ENCODE measurements around the gene ZDHHC17. TPM values are rescaled to one million over a fixed set of nuclear protein-coding genes. Genes with fewer than 3 reads are reported as not detected.

ZDHHC17 gene
- total and polyA plus RNA-seq, 2 of the 13 experiments (the other 11 are each of a cell fraction or from before 2014, with no cell fraction given), result 36.7 to 38.5 TPM

DNA sequence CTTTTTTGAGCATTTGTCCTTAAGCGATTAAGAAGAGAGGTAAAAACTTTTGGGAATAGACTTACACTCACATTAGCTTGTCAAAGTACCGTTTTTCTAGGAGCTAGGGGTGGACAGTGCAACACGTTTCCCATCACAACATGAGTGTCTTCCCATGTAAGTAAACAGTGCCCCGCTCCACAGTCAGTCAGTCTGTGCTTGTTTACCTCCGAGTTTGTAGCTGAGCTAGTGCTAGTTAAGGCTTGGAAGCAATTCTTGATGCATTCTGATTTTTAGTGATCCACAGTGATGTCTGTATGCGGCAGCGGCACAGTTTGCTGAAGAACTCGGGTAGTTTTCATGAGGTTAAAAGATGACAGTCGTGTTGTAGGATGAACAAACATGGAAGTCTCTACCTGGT, 941 bp downstream of the ZDHHC17 start:
- peak overlapping the region; percentile 74 to 90 (median 79) for H3K4me3 ChIP-seq (replicated peaks in 1 of 3; ENCODE audit: insufficient read depth in 1 of 3, low read depth in 2 of 3, low read length in 3 of 3)
- 0 out of 2 replicates have a peak, but pooled peaks have one; percentile 43 for TF ChIP-seq ZNF816 (CRISPR knock-in tag; IDR thresholded peaks at IDR 0.05; ENCODE audit: borderline replicate concordance)
- peak; percentile 65 for TF ChIP-seq FOXA3 (CRISPR knock-in tag; IDR thresholded peaks at IDR 0.05)
- TF ChIP-seq FOXA1 (IDR thresholded peaks at IDR 0.05), result no peak
- peak; percentile 72 for TF ChIP-seq FOXA1 (CRISPR knock-in tag; IDR thresholded peaks at IDR 0.05)
- no peak for TF ChIP-seq NFATC3 (CRISPR knock-in tag; IDR thresholded peaks at IDR 0.05)
- TF ChIP-seq, protein P1, sequence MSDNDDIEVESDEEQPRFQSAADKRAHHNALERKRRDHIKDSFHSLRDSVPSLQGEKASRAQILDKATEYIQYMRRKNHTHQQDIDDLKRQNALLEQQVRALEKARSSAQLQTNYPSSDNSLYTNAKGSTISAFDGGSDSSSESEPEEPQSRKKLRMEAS (IDR thresholded peaks at IDR 0.05), result no peak
- TF ChIP-seq NAIF1 (CRISPR knock-in tag; IDR thresholded peaks at IDR 0.05; ENCODE audit: borderline replicate concordance), result 0 out of 2 replicates have a peak, but pooled peaks have one; percentile 3
- 0 out of 2 replicates have a peak, but pooled peaks have one; percentile 2 for TF ChIP-seq KDM5A (IDR thresholded peaks at IDR 0.05; ENCODE audit: borderline replicate concordance, low read length)
- TSS peak; percentile 66 for BruUV-seq (replicated peaks)
- ATAC-seq, result peak; percentile 6; the same call in 1 of the 3 replicates
- peak overlapping the region; percentile 90 for H3K27ac ChIP-seq (ENCODE audit: extremely low read length, insufficient read depth, low read length)
- H3K27me3 ChIP-seq (ENCODE audit: control insufficient read depth in 1 of 2, insufficient read depth in 2 of 2, low read length in 2 of 2), result no peaks in the 10 kb centered on the region; a peak in 1 of 5 replicates
- FAIRE-seq, result no peak
- peaks cover 53% of the 10 kb centered on the region for H3K79me2 ChIP-seq (ENCODE audit: insufficient read depth, low read length)
- ChIA-PET CTCF (ENCODE audit: low intra/inter-chr PET ratio, low total read pairs) (no interaction called here), POLR2A (no interaction called here)
- H3K36me3 ChIP-seq (replicated peaks in 1 of 2; ENCODE audit: control insufficient read depth in 1 of 2, insufficient read depth in 2 of 2, low read length in 2 of 2), result no peaks in the 10 kb centered on the region
- no peak overlapping the region for H2AFZ ChIP-seq (ENCODE audit: low read length)
- DNase-seq (ENCODE audit: low spot score), result peak; percentile 4
- 4% methylated on average over 9 of the region's 9 CpGs for WGBS (ENCODE audit: low lambda C conversion rate)
- H3K4me1 ChIP-seq (ENCODE audit: insufficient read depth, low read length), result peaks cover 45% of the 10 kb centered on the region
- peak overlapping the region; percentile 79 for H3K4me2 ChIP-seq (ENCODE audit: low read depth, low read length)
- in situ Hi-C loops (cut with HindIII; ENCODE audit: extremely low pct_ligation_motif_present, low pct_unique_long_range_greater_than_20kb), result no loop called here
- H3K9ac ChIP-seq (ENCODE audit: insufficient read depth, low read depth, low read length), result peak overlapping the region; percentile 87
- intact Hi-C loops (cut with micrococcal nuclease; ENCODE audit: unreplicated experiment), result loop anchor here (1.0 to 5.0 kb wide), 2 partner anchors 144 to 203 kb away; no protein-coding TSS in a partner anchor
- H3K9me3 ChIP-seq (ENCODE audit: low read length), result no peaks in the 10 kb centered on the region
- peaks cover 18% of the 10 kb centered on the region for H4K20me1 ChIP-seq (ENCODE audit: insufficient read depth, low read length)

DNA sequence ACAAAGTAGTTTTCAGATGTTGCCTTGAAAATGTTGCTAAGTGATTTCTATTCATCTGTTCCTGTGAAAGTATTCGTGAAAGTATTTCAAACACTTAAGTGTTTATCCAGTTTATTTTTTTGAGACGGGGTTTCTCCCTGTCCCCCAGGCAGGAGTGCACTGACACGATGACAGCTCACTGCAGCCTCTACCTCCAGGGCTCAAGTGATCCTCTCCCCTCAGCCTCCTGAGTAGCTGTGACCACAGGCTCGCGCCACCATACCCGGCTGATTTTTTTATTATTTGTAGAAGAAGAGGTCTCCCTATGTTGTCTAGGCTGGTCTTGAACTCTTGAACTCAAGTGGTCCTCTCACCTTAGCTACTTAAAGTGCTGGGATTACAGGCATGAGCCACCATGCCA, 1.7 kb downstream of the ZDHHC17 start:
- H3K27ac ChIP-seq (ENCODE audit: extremely low read length, insufficient read depth, low read length), result no peak overlapping the region
- no peaks in the 10 kb centered on the region for H3K9me3 ChIP-seq (ENCODE audit: low read length)
- H3K4me1 ChIP-seq (ENCODE audit: insufficient read depth, low read length), result peaks cover 45% of the 10 kb centered on the region
- ChIA-PET POLR2A (no interaction called here), CTCF (ENCODE audit: low intra/inter-chr PET ratio, low total read pairs) (no interaction called here)
- FAIRE-seq, result no peak
- no peak for DNase-seq (ENCODE audit: low spot score)
- H3K4me3 ChIP-seq (replicated peaks in 1 of 3; ENCODE audit: insufficient read depth in 1 of 3, low read depth in 2 of 3, low read length in 3 of 3), result peak overlapping the region; percentile 74 to 90 (median 79)
- no peak for ATAC-seq
- no peaks in the 10 kb centered on the region for H3K36me3 ChIP-seq (replicated peaks in 1 of 2; ENCODE audit: control insufficient read depth in 1 of 2, insufficient read depth in 2 of 2, low read length in 2 of 2)
- H2AFZ ChIP-seq (ENCODE audit: low read length), result no peak overlapping the region
- BruUV-seq (replicated peaks), result no TSS peak
- peak overlapping the region; percentile 79 for H3K4me2 ChIP-seq (ENCODE audit: low read depth, low read length)
- no peaks in the 10 kb centered on the region; a peak in 1 of 5 replicates for H3K27me3 ChIP-seq (ENCODE audit: control insufficient read depth in 1 of 2, insufficient read depth in 2 of 2, low read length in 2 of 2)
- WGBS (ENCODE audit: low lambda C conversion rate), result 78% methylated on average over 6 of the region's 6 CpGs
- intact Hi-C loops (cut with micrococcal nuclease; ENCODE audit: unreplicated experiment), result no loop called here
- peak overlapping the region; percentile 87 for H3K9ac ChIP-seq (ENCODE audit: insufficient read depth, low read depth, low read length)
- TF ChIP-seq ZFY (CRISPR knock-in tag; IDR thresholded peaks at IDR 0.05) (no peak), FOXA3 (CRISPR knock-in tag; IDR thresholded peaks at IDR 0.05) (no peak), ZNF781 (CRISPR knock-in tag; IDR thresholded peaks at IDR 0.05; ENCODE audit: borderline replicate concordance, not compliant biosample characterization) (no peak)
- TF ChIP-seq, protein P2, sequence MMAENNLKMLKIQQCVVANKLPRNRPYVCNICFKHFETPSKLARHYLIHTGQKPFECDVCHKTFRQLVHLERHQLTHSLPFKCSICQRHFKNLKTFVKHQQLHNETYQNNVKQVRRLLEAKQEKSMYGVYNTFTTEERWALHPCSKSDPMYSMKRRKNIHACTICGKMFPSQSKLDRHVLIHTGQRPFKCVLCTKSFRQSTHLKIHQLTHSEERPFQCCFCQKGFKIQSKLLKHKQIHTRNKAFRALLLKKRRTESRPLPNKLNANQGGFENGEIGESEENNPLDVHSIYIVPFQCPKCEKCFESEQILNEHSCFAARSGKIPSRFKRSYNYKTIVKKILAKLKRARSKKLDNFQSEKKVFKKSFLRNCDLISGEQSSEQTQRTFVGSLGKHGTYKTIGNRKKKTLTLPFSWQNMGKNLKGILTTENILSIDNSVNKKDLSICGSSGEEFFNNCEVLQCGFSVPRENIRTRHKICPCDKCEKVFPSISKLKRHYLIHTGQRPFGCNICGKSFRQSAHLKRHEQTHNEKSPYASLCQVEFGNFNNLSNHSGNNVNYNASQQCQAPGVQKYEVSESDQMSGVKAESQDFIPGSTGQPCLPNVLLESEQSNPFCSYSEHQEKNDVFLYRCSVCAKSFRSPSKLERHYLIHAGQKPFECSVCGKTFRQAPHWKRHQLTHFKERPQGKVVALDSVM (CRISPR knock-in tag; IDR thresholded peaks at IDR 0.05), result peak; percentile 91
- TF ChIP-seq, protein P3, sequence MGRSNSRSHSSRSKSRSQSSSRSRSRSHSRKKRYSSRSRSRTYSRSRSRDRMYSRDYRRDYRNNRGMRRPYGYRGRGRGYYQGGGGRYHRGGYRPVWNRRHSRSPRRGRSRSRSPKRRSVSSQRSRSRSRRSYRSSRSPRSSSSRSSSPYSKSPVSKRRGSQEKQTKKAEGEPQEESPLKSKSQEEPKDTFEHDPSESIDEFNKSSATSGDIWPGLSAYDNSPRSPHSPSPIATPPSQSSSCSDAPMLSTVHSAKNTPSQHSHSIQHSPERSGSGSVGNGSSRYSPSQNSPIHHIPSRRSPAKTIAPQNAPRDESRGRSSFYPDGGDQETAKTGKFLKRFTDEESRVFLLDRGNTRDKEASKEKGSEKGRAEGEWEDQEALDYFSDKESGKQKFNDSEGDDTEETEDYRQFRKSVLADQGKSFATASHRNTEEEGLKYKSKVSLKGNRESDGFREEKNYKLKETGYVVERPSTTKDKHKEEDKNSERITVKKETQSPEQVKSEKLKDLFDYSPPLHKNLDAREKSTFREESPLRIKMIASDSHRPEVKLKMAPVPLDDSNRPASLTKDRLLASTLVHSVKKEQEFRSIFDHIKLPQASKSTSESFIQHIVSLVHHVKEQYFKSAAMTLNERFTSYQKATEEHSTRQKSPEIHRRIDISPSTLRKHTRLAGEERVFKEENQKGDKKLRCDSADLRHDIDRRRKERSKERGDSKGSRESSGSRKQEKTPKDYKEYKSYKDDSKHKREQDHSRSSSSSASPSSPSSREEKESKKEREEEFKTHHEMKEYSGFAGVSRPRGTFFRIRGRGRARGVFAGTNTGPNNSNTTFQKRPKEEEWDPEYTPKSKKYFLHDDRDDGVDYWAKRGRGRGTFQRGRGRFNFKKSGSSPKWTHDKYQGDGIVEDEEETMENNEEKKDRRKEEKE (IDR thresholded peaks at IDR 0.05), result no peak
- H4K20me1 ChIP-seq (ENCODE audit: insufficient read depth, low read length), result peaks cover 18% of the 10 kb centered on the region
- in situ Hi-C loops (cut with HindIII; ENCODE audit: extremely low pct_ligation_motif_present, low pct_unique_long_range_greater_than_20kb), result no loop called here
- H3K79me2 ChIP-seq (ENCODE audit: insufficient read depth, low read length), result peaks cover 60% of the 10 kb centered on the region

Measured in HepG2 (cell line).